Sigmoid colon (tissue), 4 donors: ENCODE data around the gene PLOD1.

Experiments used
- POLR2A ChIP-seq, 2 donors: fragments of 450-650 bp; IDR thresholded peaks; one replicate each; pipeline ENCODE4 v1.6.1; 2016; ENCODE audit warnings: antibody characterized with exemption in 2 of 2, mild to moderate bottlenecking in 2 of 2, moderate library complexity in 2 of 2
- POLR2AphosphoS5 ChIP-seq, 4 donors: sonication (generic); formaldehyde crosslinking; IDR thresholded peaks; one replicate each; pipeline ENCODE4 v1.6.1; 2017; ENCODE audit warnings: antibody characterized with exemption in 4 of 4

GRCh38 chr1:11979851-11980675 is 45.5 kb downstream of the PLOD1 start, which contains the start of gene MFN2:
- peak; percentile 21 to 45 for TF ChIP-seq POLR2A (IDR thresholded peaks at IDR 0.05)
- TF ChIP-seq POLR2AphosphoS5 (IDR thresholded peaks at IDR 0.05), result peak; percentile 79 to 88 (median 84)
